Right ventricle myocardium inferior (tissue), 1 donor: Measurements from ENCODE around the gene CEP63. TPM values are rescaled to one million over a fixed set of nuclear protein-coding genes. Genes with fewer than 3 reads are reported as not detected.

ENCODE experiments used
- ATAC-seq: fragments of 200-7000 bp; cut with Tn5 transposase; one replicate; pipeline ENCODE4 v1.9.1; 2020; ENCODE audit warnings: mild to moderate bottlenecking, moderate library complexity
- DNase-seq: peaks from one replicate; pipeline ENCODE4 v3.0.0; 2021; ENCODE audit errors: missing footprints
- intact Hi-C: fragments of 100-400 bp; cut with DNase I; formaldehyde crosslinking; loops from one replicate; pipeline ENCODE4 v1.11.0; 2022
- long read RNA-seq: library from polyadenylated mRNA; unstranded; transcript quantifications from one replicate; pipeline ENCODE4 v2.0.0, GENCODE V29; 2021
- total RNA-seq: library from RNA; stranded (reverse); fragmentation: NEBNext Ultra II Directional; extraction: Animal tissue kit (Norgen Biotek cat#: 25700); gene quantifications from one replicate; pipeline ENCODE4 v1.2.1, GENCODE V29; 2021
- donor health status: DM: no; HTN: yes; CAD: no; lungs with severe emphysema.

Gene CEP63
- 36.7 TPM for total RNA-seq
- long read RNA-seq, transcript CEP63-201 (12 exons, 2,056 nt): major isoform, 6 of 19 reads
- long read RNA-seq, partial matches to known transcripts: 0 of 19 reads
- long read RNA-seq, other reads (novel, unspliced or antisense): 11 of 19 reads

DNA sequence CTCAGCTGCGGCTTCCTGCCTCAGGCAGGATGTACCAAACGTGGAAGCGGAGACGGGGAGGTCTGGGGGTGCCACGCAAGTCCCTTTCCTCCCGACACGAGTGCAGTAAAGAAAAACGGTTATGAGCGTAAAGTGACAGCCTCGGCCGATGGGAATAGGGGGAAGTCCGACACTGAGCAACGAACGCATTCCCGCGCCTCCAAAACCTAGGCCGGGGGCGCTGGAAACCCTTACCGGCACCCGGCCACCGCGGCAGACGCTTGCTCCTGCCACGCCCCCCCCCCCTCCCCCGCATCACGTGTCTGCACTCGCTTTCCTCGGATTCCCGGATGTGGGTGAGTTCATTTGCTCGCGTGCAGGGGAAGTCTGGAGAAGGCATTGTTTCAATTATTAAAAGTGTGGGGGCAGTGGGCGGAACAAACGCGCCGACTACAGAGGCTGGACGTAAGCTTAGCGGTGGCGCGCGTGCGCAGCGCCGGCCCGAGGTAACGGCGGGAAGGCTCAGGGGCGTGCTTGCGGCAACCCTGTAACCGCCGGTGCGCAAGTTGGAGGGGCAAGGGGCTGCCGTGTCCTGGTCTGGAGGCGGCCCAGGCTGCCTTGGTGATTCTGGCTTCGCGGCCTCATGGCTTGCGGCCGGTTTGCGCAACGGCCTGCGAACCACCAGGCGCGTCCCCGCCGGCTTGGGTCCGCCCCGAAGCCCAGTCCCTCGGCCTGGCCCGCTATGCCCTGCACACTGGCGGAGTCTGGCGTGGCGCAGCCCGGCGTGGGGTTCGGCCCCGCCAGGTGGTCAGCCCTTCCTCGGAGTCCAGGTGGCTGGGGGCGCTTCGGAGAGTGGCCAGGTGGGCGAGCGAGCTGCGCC lies at the start of gene CEP63, which contains the start of gene ANAPC13:
TSS of gene CEP63 (plus strand) at position 340 of the 859 bp plus-strand sequence. CDS start 9,264 bp downstream, outside the sequence.
TSS of gene ANAPC13 (minus strand) at position 268 of the 859 bp plus-strand sequence. CDS start 3,081 bp downstream, outside the sequence.
- ATAC-seq (peak; percentile 93), DNase-seq (peak; percentile 96)
- intact Hi-C loops: loop anchor here (10.0 kb wide), 1 partner anchor 911 kb away; the partner anchor contains the start of gene CDV3

GRCh38 chr3:134437211-134437752 lies 48.6 kb upstream of the CEP63 start:
- DNase-seq (no peak), ATAC-seq (no peak)
- intact Hi-C loops: no loop called here

GRCh38 chr3:134441321-134441720 lies 44.5 kb upstream of the CEP63 start:
- intact Hi-C loops: no loop called here
- DNase-seq (no peak), ATAC-seq (no peak)

DNA sequence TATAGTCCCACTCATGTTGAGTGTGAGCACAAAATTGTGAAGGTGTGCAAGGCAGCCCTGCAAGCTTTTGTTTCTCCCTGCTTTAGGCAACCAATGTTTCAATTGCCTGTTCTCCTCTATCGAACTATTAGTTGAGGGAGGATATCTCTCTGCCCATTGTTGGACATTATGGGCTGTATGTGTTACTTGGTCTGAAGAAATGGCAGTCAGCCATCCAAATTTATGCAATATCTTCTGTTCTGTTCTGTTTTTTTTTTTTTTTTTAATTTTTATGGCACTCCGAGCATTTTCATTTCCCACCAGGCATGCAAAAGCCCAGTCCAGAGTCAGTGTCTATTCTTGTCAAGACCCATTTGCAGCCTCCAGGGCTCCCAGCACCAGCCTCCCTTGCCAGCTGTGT lies 44.0 kb upstream of the CEP63 start:
- no peak for DNase-seq
- intact Hi-C loops: no loop called here
- ATAC-seq: no peak

DNA sequence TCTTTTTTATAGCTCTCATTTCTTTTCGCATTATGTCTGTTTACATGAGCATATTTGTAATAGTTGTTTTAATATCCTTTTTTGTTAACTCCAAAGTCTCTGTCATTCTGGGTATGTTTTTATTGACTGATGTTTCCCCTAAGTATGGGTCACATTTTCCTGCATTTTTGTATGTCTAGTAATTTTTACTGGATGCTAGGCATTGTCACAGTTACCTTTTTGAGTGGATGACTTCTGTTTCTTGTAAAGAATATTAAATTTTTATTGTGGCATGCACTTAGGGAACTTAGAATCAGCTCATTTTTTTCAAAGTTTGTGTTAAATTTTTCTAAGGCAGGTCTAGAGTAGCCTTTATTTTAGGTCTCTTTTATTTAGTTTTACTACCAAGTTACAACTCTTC lies 40.8 kb upstream of the CEP63 start:
- ATAC-seq (no peak), DNase-seq (no peak)
- intact Hi-C loops: loop anchor here (5.0 kb wide), 1 partner anchor 63 kb away; no protein-coding TSS in a partner anchor

DNA sequence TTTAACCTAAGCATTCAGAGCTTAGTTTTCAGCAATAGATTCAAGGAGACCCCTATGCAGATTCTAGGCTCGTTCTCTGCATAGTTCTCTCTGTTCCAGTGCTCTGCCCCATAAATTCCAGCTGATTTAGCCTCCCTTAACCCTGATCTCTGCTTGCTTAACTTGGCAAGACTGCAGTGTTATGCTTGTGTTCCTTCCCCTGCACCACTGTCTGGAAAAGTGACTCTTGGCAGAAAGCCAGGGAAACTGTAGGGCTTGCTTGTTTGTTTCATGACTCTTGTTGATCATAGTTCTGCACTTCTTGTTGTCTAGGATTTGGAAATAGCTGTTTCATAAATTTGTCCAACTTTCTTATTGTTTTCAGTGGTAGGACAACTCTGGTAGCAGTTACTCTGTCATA lies 40.2 kb upstream of the CEP63 start:
- intact Hi-C loops: loop anchor here (5.0 kb wide), 1 partner anchor 63 kb away; no protein-coding TSS in a partner anchor
- DNase-seq (no peak), ATAC-seq (peak; percentile 78)

DNA sequence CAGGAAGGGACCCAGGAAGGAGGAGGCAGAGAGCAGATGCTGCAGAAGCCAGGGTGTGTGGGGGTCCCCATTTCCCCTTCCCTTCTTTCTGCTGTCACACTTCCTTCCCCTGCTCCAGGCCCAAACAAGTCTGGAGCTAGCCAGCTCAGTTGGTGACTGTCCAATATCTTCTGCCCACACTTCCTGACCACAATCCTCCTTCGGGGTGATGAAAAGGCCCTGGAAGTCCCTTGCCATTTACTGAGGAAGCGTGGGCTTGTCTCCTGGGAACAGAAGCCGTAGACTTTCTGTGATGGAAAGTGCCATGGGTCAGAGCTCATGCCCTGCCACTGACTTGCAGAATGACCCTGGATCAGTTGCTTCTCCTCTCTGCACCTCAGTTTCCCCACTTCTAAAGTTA lies 39.1 kb upstream of the CEP63 start:
- ATAC-seq (no peak), DNase-seq (no peak)
- intact Hi-C loops: loop anchor here (5.0 kb wide), 1 partner anchor 64 kb away; no protein-coding TSS in a partner anchor

- ATAC-seq (no peak), DNase-seq (no peak)
- intact Hi-C loops: loop anchor here (5.0 kb wide), 1 partner anchor 65 kb away; no protein-coding TSS in a partner anchor
Measured at GRCh38 chr3:134447351-134447750, 38.5 kb upstream of the CEP63 start.

DNA sequence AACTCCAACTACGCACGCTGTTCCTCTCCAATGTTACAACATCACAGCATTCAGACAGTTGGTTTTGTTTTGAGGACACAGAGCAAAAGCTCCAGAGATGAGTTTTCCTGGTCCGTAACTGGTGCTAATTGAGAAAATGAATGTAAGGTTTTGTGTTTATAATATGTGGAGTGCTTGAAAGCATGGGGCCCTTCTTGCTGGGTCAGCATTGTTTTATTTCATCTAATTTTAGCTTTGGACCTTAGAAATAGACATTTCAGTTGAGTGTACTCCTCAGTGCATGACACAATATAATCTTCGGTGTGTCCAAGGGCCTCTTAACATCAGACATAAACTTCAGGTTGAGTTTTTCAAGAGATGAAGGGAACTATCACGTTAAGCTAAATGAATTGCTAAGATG lies 37.2 kb upstream of the CEP63 start:
- intact Hi-C loops: loop anchor here (5.0 kb wide), 1 partner anchor 66 kb away; no protein-coding TSS in a partner anchor
- ATAC-seq (no peak), DNase-seq (no peak)

GRCh38 chr3:134449277-134449676 lies 36.6 kb upstream of the CEP63 start:
- DNase-seq: no peak
- intact Hi-C loops: loop anchor here (5.0 kb wide), 1 partner anchor 67 kb away; no protein-coding TSS in a partner anchor
- ATAC-seq: peak; percentile 65

DNA sequence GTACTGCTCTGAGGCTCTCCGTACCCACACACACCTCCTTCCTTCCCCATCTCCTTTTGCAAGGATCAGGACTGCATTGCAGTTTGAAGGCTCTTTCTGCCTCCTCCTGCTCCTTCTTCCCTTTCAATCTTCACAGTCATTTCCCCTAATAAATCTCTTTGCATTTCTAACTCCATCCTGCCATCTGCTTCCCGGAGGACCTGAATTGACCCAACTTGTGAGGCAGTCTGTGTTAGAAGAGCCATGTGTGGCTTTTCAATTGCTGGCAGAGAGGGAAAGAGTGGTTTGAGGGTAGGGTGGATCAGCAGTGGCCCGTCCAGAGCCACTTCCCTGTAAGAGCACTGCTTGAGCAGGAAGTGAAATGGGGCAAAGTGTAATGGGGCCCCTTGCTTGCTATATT lies 35.9 kb upstream of the CEP63 start:
- DNase-seq (no peak), ATAC-seq (no peak)
- intact Hi-C loops: loop anchor here (5.0 kb wide), 1 partner anchor 68 kb away; no protein-coding TSS in a partner anchor

GRCh38 chr3:134453631-134454030 lies 32.2 kb upstream of the CEP63 start:
- DNase-seq: no peak
- no peak for ATAC-seq

DNA sequence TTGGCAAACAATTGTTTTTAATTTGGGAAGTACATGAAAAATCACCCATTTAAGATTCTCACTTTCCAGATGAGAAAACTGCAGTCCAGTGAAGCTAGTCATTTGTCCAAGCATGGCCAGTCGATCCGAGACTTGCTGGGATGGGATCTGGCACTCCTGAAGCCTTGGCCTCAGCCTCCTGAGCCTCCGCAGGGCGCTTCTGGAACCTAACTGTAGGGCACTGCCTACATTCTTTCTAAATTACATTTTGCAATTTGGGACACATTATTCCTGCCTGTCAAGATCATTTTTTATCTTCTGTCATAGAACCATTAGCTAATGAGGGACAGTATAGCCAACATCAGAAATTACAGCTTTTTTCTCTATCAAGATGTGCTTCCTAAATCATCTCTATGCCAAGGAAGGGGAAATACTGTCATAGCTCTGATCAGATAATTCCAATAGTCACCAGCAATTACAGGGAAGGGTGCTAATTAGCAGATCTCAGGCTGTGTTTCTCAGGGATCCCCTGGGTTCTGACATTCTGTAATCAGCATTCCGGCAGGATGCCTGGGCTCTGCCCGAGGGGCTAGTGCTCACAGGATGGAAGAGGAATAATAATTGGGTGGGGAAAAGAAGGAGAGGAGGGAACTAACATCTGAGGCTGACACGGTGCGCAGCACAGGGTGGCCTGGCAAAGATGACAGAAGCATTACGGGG lies 28.3 kb upstream of the CEP63 start:
- intact Hi-C loops: no loop called here
- DNase-seq (no peak), ATAC-seq (no peak)

More at GRCh38 chr3:134453631-134454030, 32.2 kb upstream of the CEP63 start:
- intact Hi-C loops: no loop called here

GRCh38 chr3:134458406-134458945 lies 27.4 kb upstream of the CEP63 start:
- no peak for DNase-seq
- ATAC-seq: no peak
- intact Hi-C loops: no loop called here

- intact Hi-C loops: no loop called here
- ATAC-seq (peak; percentile 33), DNase-seq (no peak)
Measured at GRCh38 chr3:134459562-134459961, 26.3 kb upstream of the CEP63 start.

DNA sequence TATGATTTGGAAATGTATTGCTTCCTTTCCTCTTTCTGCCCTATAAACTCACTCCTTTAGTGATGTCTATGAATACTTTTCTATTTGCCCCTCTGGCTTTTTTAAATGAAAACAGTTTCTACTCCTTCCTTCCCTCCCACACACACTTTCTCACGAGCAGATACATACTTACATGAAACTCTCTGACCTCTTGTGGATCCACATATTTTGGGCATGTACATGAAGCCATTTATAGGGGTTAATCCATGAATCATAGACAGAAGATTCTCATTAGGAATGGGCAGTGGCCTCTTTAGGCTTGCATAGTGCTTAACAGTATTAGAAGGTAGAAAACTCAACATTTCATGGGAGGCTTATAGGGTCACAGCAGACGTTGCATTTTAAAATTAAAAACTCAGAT lies 24.9 kb upstream of the CEP63 start:
- intact Hi-C loops: no loop called here
- DNase-seq (no peak), ATAC-seq (no peak)

DNA sequence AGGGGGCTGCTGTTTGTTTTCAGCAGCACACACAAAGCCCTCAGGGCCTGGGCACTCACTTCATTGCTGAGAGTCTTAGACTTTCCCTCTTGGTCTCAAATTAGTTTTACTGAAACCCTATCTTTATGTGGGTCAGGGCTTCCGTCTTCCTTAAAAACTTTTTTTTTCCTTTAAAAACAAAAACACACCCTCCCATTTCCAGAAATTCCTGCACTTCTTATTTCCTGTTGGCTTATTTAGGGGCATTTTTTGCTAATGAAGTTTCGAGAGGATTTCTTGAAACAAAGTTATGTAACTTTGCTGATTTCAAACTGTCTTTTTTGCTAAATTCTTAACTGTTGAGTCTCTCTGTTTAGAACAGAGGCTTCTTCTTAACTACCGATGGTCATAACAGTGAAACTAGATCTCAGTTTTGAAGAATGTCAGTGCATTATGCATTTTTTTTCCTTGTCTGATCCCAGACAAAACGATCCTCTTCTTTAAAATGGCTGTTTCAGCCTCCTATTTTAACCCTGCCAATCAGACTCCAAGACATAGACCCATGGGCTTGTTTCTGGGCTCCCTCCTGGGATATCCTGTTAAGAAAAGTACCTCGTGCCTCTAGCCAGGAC lies 23.4 kb upstream of the CEP63 start:
- intact Hi-C loops: no loop called here
- ATAC-seq: no peak
- no peak for DNase-seq

DNA sequence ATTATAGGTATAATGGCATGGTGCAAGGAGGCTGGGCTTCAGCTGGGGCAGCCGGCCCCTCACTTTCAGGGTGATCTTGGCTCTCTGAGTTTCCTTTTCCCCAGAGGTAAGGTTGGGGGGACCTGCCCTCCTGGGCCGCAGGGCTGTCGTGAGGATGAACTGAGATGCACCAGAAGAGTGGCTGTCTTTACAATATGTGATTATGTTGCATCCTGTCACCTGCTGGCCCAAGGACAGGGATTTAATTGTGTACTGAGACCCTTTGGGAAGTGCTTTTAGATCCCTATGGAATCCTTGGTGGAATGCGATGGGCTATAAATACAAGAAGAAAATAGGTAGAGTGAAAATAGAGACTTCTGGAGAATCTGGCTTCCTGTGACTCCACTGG lies 22.2 kb upstream of the CEP63 start:
- intact Hi-C loops: no loop called here
- ATAC-seq (no peak), DNase-seq (no peak)
